Activated B cell treated with CpG ODN at 0.5 μM for 24 hours (primary cell): ENCODE results near the gene GALNT12. TPM values are rescaled to one million over a fixed set of nuclear protein-coding genes. Genes with fewer than 3 reads are reported as not detected.

Experiments used
- ATAC-seq: fragments of 200-7000 bp; cut with Tn5 transposase; one replicate; pipeline ENCODE4 v1.10.0; 2021; ENCODE audit warnings: low read depth, mild to moderate bottlenecking, moderate library complexity
- CTCF ChIA-PET: fragments of 350-600 bp; sonication (Branson Sonifier 250); formaldehyde crosslinking; loops from one replicate; lab custom pipeline; 2021; ENCODE audit warnings: antibody characterized with exemption; lab: Charles Lee
- POLR2A ChIA-PET: fragments of 350-600 bp; sonication (Branson Sonifier 250); formaldehyde crosslinking; loops from one replicate; lab custom pipeline; 2021; ENCODE audit warnings: antibody characterized with exemption; lab: Charles Lee
- DNase-seq: peaks from one replicate; pipeline ENCODE4 v3.0.0; 2022
- H3K27ac Mint-ChIP-seq: one replicate; pipeline ENCODE4 v1.8.0; 2020; ENCODE audit warnings: mixed read lengths
- H3K27me3 Mint-ChIP-seq: one replicate; pipeline ENCODE4 v1.8.0; 2021; ENCODE audit warnings: mixed read lengths
- H3K36me3 Mint-ChIP-seq: one replicate; pipeline ENCODE4 v1.8.0; 2021; ENCODE audit warnings: low read depth, mixed read lengths
- H3K4me1 Mint-ChIP-seq: one replicate; pipeline ENCODE4 v1.8.0; 2021; ENCODE audit warnings: mixed read lengths
- H3K4me3 Mint-ChIP-seq: one replicate; pipeline ENCODE4 v1.8.0; 2020; ENCODE audit warnings: mild to moderate bottlenecking, mixed read lengths
- H3K9me3 Mint-ChIP-seq: one replicate; pipeline ENCODE4 v1.8.0; 2020; ENCODE audit warnings: mixed read lengths
- CTCF ChIP-seq: fragments of 200-600 bp; IDR thresholded peaks from one replicate; pipeline ENCODE4 v1.8.0; 2022; ENCODE audit warnings: antibody characterized with exemption, mild to moderate bottlenecking
- intact Hi-C: fragments of 100-400 bp; cut with micrococcal nuclease; formaldehyde crosslinking; loops from one replicate; pipeline ENCODE4 v1.15.1; 2024
- total RNA-seq: library from RNA; stranded (reverse); gene quantifications from 2 replicates; pipeline ENCODE4 v1.2.3, GENCODE V29; 2022

GALNT12 gene
- total RNA-seq, 1 donor from 2014 or later = 2.0 TPM

- DNase-seq (no peak), ATAC-seq (no peak)
- no peak overlapping the region for H3K27ac Mint-ChIP-seq
- peaks cover 2% of the 10 kb centered on the region for H3K4me1 Mint-ChIP-seq
- peaks cover 14% of the 10 kb centered on the region for H3K36me3 Mint-ChIP-seq
- POLR2A ChIA-PET = no interaction called here
- no peaks in the 10 kb centered on the region for H3K27me3 Mint-ChIP-seq
- intact Hi-C loops = no loop called here
- H3K4me3 Mint-ChIP-seq = no peak overlapping the region
- H3K9me3 Mint-ChIP-seq = no peaks in the 10 kb centered on the region
- TF ChIP-seq CTCF = no peak
- CTCF ChIA-PET = no interaction called here
Measured at GRCh38 chr9:98786750-98787510, 20.5 kb upstream of the GALNT12 start.

DNA sequence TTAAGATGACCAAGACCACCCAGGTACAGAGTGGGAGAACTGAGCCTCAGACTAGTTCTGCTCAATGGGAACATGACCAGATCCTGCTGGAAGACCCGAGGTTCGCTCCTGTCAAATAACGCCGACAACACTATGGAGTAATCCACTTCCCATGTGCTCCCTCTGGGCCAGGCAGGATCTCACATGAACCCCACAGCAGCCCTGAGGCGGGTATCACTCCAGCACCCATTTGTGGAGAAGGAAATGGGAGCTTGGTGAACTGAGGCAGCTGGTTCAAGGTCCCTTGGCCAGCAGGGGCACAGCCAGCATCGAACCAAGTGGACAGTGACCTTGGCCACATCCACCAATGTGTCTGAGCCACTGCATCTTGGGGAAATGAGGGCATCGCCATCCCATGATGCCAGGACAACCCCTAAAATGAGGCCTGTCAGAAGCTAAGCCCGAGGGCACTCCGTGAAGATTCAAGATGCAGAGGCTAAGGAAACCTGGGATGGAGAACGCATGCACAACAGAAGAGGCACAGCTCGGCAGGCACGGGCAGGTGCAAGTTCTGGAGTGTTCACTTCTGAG lies 19.6 kb upstream of the GALNT12 start:
- H3K27me3 Mint-ChIP-seq = no peaks in the 10 kb centered on the region
- no peak for TF ChIP-seq CTCF
- H3K9me3 Mint-ChIP-seq = no peaks in the 10 kb centered on the region
- POLR2A ChIA-PET = no interaction called here
- CTCF ChIA-PET = interaction anchor here (1.5 kb wide), 1 partner anchor 12 kb away, joined by 4 read pairs; no protein-coding TSS in a partner anchor
- peaks cover 10% of the 10 kb centered on the region for H3K36me3 Mint-ChIP-seq
- intact Hi-C loops = no loop called here
- DNase-seq (no peak), ATAC-seq (no peak)
- H3K4me3 Mint-ChIP-seq = no peak overlapping the region
- no peak overlapping the region for H3K27ac Mint-ChIP-seq
- H3K4me1 Mint-ChIP-seq = peaks cover 4% of the 10 kb centered on the region

DNA sequence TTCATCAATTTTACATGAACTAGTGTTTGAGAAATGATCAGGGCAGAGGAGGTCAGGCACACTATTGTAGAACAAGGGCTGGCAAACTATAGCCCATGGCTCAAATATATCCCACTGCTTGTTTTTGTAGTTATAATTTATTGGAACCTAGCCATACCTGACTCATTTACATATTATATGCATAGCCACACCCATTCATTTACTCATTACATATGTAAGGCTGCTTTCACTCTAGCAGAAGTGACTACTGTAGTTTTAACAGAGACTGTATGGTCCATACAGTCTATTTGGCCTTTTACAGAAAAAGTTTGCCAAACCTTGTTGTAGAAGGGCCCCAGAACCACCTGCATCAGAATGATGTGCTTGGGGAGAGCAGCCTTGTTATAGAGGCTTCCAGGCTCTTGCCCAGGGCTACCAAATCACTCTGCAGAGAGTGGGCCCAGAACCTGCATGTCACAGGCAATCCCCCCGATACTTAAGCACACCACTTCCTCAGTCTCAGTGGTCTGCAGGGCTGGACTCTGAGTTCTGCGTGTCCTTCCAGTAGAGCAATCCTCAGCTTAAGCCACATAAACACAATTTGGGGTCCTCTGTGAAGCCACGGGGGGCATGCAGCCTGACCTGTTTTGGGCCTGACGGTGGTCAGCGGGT lies 17.9 kb upstream of the GALNT12 start:
- Mint-ChIP-seq H3K36me3 (peaks cover 2% of the 10 kb centered on the region), H3K27me3 (no peaks in the 10 kb centered on the region), H3K9me3 (no peaks in the 10 kb centered on the region), H3K4me3 (no peak overlapping the region), H3K4me1 (peaks cover 4% of the 10 kb centered on the region), H3K27ac (no peak overlapping the region)
- no peak for ATAC-seq
- ChIA-PET POLR2A (no interaction called here), CTCF (interaction anchor here (1.5 kb wide), 1 partner anchor 14 kb away, joined by 4 read pairs; no protein-coding TSS in a partner anchor)
- DNase-seq = no peak
- no peak for TF ChIP-seq CTCF
- intact Hi-C loops = loop anchor here (10.0 kb wide), 2 partner anchors 1095 to 1155 kb away; partner anchors contain the start of genes NCBP1, TSTD2 and XPA

DNA sequence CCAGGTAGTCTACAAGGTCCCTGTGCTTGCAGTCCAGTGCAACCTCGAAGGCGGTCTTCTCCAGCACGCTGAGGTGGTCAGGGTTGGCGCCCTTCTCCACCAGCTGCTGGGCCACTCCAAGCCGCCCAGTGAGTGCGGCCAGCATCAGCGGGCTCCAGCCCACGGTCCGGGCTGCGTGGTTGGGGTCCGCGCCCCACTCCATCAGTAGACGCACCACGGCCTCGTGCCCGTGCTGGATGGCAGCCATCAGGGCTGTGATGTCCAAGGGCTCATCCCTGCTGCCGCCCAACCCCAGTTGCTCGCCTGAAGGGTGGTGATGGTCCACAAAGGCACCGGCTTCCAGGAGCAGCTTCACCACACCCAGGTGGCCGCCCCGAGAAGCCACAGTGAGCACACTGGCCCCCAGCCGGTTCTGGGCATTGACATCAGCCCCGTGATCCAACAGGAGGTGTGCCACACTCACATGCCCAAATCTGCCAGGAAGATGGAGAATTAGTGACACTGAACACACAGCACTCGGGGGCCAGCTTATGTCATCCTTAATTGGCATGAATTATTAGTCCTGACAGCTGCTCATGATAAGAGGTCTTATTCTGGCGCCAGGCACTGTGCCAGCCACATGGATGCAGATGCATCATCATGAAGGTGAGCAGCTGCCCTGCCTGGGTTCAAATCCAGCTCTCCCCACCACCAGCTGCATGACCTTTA lies 17.2 kb upstream of the GALNT12 start:
- POLR2A ChIA-PET = no interaction called here
- no peaks in the 10 kb centered on the region for H3K9me3 Mint-ChIP-seq
- ATAC-seq (no peak), DNase-seq (no peak)
- H3K36me3 Mint-ChIP-seq = peaks cover 2% of the 10 kb centered on the region
- no peak for TF ChIP-seq CTCF
- no peaks in the 10 kb centered on the region for H3K27me3 Mint-ChIP-seq
- CTCF ChIA-PET = interaction anchor here (2.3 kb wide), 1 partner anchor 474 kb away, joined by 14 read pairs; no protein-coding TSS in a partner anchor
- intact Hi-C loops = loop anchor here (10.0 kb wide), 2 partner anchors 1095 to 1155 kb away; partner anchors contain the start of genes NCBP1, TSTD2 and XPA
- peaks cover 6% of the 10 kb centered on the region for H3K4me1 Mint-ChIP-seq
- no peak overlapping the region for H3K4me3 Mint-ChIP-seq
- no peak overlapping the region for H3K27ac Mint-ChIP-seq
